Fibroblast of skin of left quadriceps (primary cell): ENCODE measurements around the gene CHD5.

Experiments
- DNase-seq, 2 experiments: peaks; one replicate each; pipeline ENCODE4 v3.0.0-alpha.2; 2013; ENCODE audit warnings: low read depth in 2 of 2

The CHD5 gene

GRCh38 chr1:6154525-6155319 is 25.4 kb downstream of the CHD5 start:
- DNase-seq: no peak

- DNase-seq: no peak
These were observed 27.2 kb downstream of the CHD5 start for GRCh38 chr1:6152882-6153281.

GRCh38 chr1:6152181-6152580 is 27.9 kb downstream of the CHD5 start:
- no peak for DNase-seq

- DNase-seq: no peak
These were observed 28.8 kb downstream of the CHD5 start for GRCh38 chr1:6151291-6151822.

- no peak for DNase-seq
These were observed 29.8 kb downstream of the CHD5 start for GRCh38 chr1:6150006-6150938.

- no peak for DNase-seq
These were observed 30.5 kb downstream of the CHD5 start for GRCh38 chr1:6149597-6149996.

- DNase-seq: no peak
These were observed 31.5 kb downstream of the CHD5 start for GRCh38 chr1:6148497-6149241.

- DNase-seq: no peak
These were observed 34.2 kb downstream of the CHD5 start for GRCh38 chr1:6145864-6146410.

- DNase-seq: no peak
These were observed 34.7 kb downstream of the CHD5 start for GRCh38 chr1:6145396-6145750.

GRCh38 chr1:6144647-6145395 is 35.3 kb downstream of the CHD5 start:
- DNase-seq: no peak

- DNase-seq: no peak
These were observed 35.9 kb downstream of the CHD5 start for GRCh38 chr1:6144175-6144574.

- no peak for DNase-seq
These were observed 36.7 kb downstream of the CHD5 start for GRCh38 chr1:6143395-6143794.

- DNase-seq: no peak
These were observed 37.4 kb downstream of the CHD5 start for GRCh38 chr1:6142734-6143133.

GRCh38 chr1:6142036-6142621 is 38.0 kb downstream of the CHD5 start:
- no peak for DNase-seq

- DNase-seq: no peak
These were observed 38.5 kb downstream of the CHD5 start for GRCh38 chr1:6141592-6141991.

GRCh38 chr1:6140413-6140812 is 39.7 kb downstream of the CHD5 start:
- DNase-seq: no peak

GRCh38 chr1:6137758-6138157 is 42.4 kb downstream of the CHD5 start:
- no peak for DNase-seq

- no peak for DNase-seq
These were observed 43.5 kb downstream of the CHD5 start for GRCh38 chr1:6136516-6137220.

GRCh38 chr1:6134741-6135510 is 45.2 kb downstream of the CHD5 start:
- no peak for DNase-seq
